ENCODE measurements around the gene DCUN1D5.
"Not testable (repeated sequence)": the region's sequence is repeated elsewhere in the genome, so short reads cannot be mapped to it uniquely, and the experiment has no call there.

The DCUN1D5 gene

DNA sequence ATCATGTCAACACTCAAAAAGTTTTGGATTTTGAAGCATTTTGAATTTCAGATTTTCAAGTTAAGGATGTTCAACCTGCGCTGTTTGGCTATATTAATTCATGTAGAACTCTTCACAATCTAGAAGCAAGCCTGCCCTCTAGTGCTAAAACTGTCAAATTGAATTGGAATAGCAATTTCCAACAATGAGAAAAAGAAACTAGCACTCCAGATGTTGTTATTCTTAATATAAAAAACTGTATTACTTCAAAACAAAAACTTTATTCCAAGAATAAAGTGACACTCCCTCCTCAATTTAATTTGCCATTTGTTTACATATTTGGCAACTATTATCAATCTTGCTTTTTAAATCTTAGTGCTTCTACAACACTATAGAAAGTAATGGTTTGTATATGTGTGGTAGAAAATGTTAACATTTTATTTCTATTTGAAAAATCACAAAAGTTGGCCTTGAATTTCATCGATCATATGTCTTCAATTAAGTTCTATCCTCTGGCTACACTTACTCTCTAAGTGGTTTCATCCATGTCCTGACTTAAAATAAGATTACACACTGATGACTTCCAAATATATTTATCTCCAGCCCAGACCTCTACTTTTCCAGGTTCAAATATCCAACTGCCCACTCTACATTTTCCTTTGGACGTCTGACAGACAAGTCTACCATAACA, 36.6 kb downstream of the DCUN1D5 start:
- DNase-seq (ENCODE audit: low read depth) = no peak

DNA sequence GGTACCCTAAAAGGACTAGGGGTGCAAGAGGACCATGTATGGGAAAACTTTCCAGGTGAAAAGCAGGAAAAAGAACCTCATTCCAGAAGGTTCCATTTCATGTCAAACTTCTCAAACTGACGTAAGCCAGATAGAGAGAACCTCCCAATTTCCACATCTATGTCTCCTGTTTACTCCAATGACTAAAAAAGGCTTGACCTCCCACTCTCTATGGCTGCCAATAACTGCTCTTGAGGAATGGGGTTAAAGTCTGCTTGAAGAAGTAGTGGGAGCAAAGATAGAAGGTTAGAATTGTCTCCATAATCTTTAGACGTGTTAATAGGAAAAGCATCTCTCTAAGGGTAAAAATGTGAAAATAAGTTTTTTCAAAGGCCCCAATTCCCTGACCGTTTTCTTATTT, 38.0 kb downstream of the DCUN1D5 start:
- no peak for DNase-seq (ENCODE audit: low read depth)

DNA sequence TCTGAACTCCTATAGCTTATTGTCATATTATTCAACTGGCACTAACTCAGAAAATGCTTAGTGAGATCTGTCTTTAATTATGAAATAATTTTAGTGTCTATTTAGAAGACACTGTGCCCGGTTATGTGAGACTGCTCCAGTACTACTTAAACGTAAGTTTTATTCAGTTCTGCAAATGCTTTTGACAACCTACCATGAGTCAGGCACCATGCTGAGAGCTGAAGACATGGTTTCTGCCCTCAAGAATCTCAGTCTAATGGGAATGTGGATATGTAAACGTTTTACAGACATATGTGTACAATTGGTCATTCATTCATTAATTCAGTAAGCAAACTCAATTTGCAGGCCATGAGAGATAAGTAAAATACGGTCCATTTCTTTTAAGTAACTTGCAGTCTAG, 40.0 kb downstream of the DCUN1D5 start:
- no peak for DNase-seq (ENCODE audit: low read depth)

DNA sequence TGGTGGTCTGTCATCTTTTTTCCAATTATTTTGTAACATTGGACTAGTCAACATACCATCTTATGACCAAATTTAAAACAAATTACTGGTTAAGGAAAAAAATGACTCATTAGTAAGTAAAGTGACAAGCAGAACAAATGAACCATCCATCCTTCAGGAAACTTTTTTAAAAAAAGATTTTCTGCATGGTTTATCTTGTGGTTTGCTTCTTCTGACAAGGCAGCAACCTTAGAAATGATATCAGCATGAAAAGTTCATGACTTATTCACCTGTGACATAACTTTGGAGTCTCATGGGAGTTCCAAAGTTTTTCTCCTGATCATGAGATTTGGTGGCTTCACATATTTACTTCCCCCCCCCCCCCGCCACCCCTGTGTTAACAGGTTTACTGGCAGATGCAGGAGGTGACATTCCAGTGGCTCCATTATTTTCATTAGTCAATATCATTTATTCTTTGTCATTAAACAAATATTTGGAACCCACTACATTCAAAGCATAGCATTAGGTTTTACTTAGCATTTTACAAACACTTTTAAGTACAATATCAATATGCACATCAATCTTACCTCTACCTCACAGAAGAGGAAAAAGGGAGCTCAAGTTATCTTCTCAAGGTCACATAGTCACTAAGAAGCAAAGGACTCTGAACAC, 40.7 kb downstream of the DCUN1D5 start:
- no peak for DNase-seq (ENCODE audit: low read depth)

DNA sequence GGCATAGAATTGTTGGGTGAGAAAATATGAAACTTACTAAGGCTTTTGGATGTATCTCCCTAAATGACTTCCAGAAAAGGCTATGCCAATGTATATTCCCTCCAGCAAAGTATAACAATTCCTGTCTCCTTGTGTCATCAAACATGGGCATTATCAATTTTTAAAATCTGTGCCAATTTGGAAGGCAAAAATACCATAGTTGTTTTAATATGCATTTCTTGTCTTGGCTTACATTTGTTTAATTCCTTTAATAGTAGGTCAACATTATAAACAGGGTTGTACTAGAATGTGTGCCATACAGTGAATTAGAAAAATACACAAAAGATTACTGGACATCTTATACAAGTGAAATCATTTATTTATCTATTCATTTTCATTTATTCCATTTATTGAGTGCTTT, 41.6 kb downstream of the DCUN1D5 start:
- DNase-seq (ENCODE audit: low read depth) = no peak

DNA sequence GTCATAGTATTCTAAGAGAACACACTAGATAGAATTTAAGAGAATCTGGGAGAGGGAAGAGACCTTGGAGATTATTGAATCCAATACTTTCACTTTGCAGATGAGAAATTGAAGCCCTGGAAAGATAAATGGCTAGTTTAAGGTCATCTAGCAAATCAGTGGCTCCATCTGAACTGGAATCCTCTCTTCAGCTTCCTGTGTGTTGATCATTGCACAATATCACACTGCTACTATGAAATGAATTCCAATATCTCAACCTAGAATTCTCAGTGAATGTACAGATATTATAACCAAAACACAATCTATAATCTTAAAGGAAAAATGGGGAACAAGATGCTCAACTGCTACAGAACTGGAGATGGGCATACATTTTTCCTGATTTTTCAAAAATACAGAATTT, 44.1 kb downstream of the DCUN1D5 start:
- no peak for DNase-seq (ENCODE audit: low read depth)

DNA sequence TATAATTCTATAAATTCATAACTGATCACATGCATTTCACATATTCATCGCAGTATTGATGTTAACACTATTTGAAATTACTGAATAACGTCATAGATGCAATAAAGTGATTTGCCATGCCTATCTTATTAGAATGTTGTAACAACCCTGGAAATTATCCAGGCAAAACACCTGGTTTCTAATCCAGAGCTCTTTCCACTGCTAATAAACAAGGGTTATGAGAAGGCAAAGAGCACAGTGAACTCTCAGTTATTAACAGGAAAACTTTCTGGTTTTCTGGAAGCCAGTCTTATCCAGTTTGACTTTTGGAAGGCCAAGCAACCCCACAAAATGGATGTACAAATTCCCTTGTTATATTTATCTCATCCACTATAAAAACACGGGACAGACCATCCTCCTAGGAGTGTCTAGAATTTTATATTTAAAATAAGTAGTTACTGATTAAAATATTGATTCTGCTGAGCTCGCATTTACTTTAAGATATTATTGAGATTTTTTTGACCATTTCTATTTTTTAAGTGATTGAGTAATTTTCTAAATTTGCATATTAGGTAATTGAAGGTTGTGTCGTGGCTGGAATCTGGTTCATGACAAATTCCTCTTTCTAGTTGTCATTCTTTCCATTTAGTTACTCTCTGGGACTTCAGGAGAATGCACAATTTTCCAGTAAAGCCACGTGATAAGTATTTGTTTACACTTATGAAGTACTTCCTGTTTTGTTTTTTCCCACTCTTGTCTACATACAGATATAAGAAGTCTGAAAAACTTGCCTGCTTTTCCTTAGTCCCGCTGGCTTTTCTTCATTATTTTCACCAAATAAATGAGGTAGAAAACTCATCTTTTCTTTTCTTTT, 47.9 kb downstream of the DCUN1D5 start:
- DNase-seq (ENCODE audit: low read depth) = no peak

DNA sequence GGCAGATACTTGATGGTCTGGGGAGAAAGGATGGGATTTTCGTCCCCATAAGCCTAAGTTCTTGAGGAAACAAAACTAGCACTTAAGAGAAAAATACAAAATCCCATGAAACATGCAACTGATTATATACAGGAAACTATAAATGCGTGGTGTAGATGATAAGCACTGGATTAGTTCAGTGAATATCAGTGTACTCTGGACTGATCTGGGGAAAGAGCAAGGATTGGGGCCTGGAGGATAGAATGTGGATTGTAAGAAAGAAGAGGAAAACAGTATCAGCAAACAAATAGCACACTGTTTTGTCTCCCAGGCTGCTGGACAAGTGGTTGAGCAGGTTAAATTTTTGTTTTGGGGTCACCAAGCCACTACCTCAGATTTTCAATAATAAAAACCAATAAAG, 49.8 kb downstream of the DCUN1D5 start:
- no peak for DNase-seq (ENCODE audit: low read depth)

DNA sequence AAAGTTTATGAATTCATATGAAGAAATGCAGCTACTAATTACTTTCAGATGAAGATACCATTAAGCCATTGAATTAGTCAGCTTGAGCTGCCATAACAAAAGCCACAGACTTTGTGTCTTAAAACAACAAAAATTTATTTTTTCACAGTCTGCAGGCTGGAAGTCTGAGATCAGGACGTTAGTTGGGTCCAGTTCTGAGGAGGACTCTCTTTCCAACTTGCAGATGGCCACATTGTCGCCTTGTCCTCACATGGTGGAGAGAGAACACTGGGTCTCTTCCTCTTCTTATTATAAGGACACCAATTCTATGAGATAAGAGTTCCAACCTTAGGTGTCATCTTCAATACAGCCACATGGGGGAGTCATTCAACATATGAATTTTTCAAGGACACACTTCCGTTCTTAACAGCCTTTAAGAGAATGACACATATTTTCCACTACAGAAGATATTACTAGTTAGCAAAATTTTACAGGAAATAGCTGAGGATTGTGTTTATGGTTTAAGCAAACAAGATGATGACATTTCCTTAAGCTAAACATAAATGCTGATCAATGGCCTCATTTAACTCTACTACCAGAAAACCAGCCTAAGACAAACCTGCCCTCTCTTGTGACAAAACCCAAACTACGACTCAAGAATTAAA, 56.0 kb downstream of the DCUN1D5 start:
- DNase-seq (ENCODE audit: low read depth) = peak; percentile 36

DNA sequence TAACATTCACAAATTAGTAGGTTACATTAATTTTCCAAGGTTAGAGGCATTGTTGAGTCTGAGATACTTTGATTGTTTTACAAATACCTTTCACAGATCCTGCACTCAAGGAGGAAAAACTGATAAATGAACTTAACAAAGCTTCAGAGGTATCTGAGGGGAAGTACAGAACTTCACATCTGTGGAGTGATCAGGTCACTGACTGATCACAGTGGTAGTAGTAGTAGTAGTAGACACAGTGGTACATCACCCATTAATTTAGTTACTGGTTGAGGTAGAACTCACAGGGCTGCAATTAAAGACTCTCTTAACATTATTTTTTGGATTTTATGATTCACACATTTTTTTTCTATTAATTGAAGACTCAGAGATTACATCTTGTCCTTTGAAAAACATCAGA, 56.7 kb downstream of the DCUN1D5 start:
- DNase-seq (ENCODE audit: low read depth) = no peak

DNA sequence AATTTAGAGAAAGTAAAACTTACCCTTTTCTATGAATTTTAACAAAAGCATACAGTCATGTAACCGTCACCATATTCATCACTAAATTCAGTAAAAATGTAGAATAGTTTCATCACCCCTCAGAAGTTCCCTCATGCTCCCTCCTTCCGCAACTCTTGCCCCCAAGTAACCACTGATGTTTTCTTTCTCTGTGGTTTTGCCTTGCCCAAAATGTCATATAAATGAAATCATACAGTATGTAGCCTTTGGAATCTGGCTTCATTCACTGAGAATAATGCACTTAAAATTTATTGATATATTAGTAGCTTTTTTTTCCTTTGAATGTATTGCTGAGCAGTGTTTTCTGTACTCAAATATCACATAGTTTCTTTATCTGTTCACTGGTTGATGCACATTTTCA, 60.1 kb downstream of the DCUN1D5 start:
- DNase-seq (ENCODE audit: low read depth) = no peak

DNA sequence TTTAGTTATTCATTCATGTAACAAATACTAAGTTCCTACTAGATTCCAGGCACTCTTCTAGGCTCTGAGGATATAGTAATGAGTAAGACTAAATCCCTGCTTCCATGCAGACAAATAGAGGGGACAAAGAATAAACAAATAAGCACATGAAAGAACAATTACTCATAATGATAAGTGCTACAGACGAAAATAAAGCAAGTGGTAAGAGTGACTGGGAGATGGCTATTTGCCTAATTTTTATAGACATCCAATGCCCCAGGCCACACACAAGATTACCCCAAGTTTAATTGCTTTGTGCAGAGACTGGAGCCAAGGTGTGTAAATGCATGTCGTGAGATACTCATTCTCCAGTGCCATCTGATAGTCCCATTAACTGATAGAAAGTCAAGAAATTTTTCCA, 62.6 kb downstream of the DCUN1D5 start:
- no peak for DNase-seq (ENCODE audit: low read depth)

DNA sequence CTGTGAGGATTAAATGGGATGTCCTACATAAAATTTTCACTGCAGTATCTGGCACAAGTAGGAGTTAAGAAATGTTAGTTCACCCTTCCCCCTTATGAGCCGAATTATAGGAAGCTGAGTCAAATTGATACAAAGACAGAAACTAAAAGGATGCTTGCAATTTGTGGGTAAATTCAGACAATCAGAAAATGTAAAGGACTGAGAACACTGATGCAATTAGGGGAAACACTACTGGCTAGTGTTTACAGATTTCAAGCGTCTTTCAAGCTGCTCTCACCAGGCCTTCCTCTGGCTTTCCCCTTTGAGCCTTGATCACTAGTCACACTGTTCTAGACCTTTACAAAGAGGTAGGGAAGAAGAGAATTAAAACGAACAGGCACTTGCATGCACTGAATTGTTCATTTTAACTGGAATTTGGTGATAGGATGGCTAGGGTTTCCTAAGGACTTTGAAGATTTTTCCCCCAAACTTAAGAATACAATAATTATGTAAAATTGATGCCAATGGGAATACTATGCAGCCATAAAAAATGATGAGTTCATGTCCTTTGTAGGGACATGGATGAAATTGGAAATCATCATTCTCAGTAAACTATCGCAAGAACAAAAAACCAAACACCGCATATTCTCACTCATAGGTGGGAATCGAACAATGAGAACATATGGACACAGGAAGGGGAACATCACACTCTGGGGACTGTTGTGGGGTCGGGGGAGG, 63.5 kb downstream of the DCUN1D5 start:
- DNase-seq (ENCODE audit: low read depth) = not testable (repeated sequence)

DNA sequence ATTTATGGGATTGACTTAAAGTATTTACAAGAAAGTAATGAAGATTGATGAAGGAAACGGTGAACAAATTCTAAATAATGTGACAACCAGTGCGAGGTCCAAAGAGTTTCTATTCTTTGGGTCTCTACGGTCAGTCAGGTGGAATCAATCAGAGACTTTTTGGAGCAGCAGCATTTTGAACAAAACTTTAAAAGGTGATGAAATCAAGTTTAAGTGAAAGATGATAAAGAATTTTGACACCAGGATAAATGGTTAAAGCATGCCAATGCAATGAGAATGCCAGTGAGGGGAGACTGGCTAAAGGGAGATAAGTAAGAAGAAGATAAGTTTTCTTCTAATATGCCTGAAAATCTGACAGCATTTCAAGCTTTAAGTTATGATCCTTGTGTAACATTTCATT, 67.9 kb downstream of the DCUN1D5 start:
- DNase-seq (ENCODE audit: low read depth) = no peak

DNA sequence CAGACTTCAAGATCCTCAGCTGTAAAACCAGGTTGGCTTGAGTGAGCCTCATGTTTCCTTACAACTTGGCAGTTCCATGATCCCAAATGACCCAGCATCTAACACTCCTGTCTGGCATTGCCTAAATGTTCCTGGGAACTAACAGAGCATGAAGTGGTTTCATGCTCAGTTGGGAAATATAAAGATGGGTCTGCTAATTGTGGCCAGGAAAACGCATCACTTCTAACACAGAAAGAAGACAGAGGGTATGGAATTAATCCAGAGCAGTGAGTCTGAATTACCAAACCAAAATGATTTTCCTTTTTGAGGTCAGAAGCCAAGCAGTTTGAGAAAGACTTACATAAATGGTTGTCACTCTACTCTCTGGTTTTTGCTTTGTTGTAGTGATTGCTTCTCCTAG, 75.9 kb downstream of the DCUN1D5 start:
- DNase-seq (ENCODE audit: low read depth) = no peak

DNA sequence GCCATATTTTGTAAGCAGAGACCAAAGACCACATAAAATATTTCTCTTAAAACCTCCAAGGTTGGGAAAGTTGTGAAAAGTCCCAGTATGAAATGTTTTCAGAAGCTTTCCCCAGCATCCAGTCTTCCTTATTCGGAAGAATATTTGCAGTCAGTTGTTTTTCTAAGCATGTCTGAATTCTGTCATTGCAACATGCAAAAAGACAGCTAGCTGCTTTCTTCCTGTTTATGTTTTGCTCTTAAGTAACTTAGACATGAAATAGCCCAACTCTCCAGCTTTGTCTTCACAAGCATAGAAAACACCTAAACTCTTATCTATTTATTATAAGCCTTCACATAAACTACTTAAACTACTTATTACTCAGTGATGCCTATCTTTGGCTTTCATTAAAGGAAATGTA, 78.5 kb downstream of the DCUN1D5 start:
- DNase-seq (ENCODE audit: low read depth) = no peak

Data from activated T-cell treated with anti-CD3 and anti-CD28 coated beads for 24 hours (primary cell).